Measurements from ENCODE around the gene B4GALNT3.

B4GALNT3 gene

GRCh38 chr12:508795-509194, 49.1 kb downstream of the B4GALNT3 start:
- DNase-seq (ENCODE audit: low read depth in 3 of 3) = no peak

- DNase-seq (ENCODE audit: low read depth in 3 of 3) = no peak
These were observed 49.8 kb downstream of the B4GALNT3 start for GRCh38 chr12:509500-509899.

GRCh38 chr12:510071-510825, 50.5 kb downstream of the B4GALNT3 start:
- DNase-seq (ENCODE audit: low read depth in 3 of 3) = no peak

GRCh38 chr12:512933-513332, 53.2 kb downstream of the B4GALNT3 start:
- DNase-seq (ENCODE audit: low read depth in 3 of 3) = no peak

GRCh38 chr12:513446-513845, 53.7 kb downstream of the B4GALNT3 start:
- no peak for DNase-seq (ENCODE audit: low read depth in 3 of 3)

- no peak for DNase-seq (ENCODE audit: low read depth in 3 of 3)
These were observed 57.8 kb downstream of the B4GALNT3 start for GRCh38 chr12:517538-517937.

GRCh38 chr12:520119-520518, 60.4 kb downstream of the B4GALNT3 start:
- no peak for DNase-seq (ENCODE audit: low read depth in 3 of 3)

GRCh38 chr12:522692-523378, 63.1 kb downstream of the B4GALNT3 start:
- DNase-seq (ENCODE audit: low read depth in 3 of 3) = no peak

GRCh38 chr12:524167-524951, 64.6 kb downstream of the B4GALNT3 start:
- DNase-seq (ENCODE audit: low read depth in 3 of 3) = no peak

- no peak for DNase-seq (ENCODE audit: low read depth in 3 of 3)
These were observed 66.3 kb downstream of the B4GALNT3 start for GRCh38 chr12:526089-526488.

- no peak for DNase-seq (ENCODE audit: low read depth in 3 of 3)
These were observed 67.5 kb downstream of the B4GALNT3 start for GRCh38 chr12:527241-527640.

GRCh38 chr12:527729-528128, 68.0 kb downstream of the B4GALNT3 start:
- DNase-seq (ENCODE audit: low read depth in 3 of 3) = no peak

GRCh38 chr12:530308-530707, 70.6 kb downstream of the B4GALNT3 start:
- no peak for DNase-seq (ENCODE audit: low read depth in 3 of 3)

GRCh38 chr12:530821-531220, 71.1 kb downstream of the B4GALNT3 start:
- no peak for DNase-seq (ENCODE audit: low read depth in 3 of 3)

GRCh38 chr12:531951-532585, 72.3 kb downstream of the B4GALNT3 start:
- DNase-seq (ENCODE audit: low read depth in 3 of 3) = no peak

- no peak for DNase-seq (ENCODE audit: low read depth in 3 of 3)
These were observed 73.3 kb downstream of the B4GALNT3 start for GRCh38 chr12:532908-533565.

GRCh38 chr12:533718-534117, 74.0 kb downstream of the B4GALNT3 start:
- no peak for DNase-seq (ENCODE audit: low read depth in 3 of 3)

- no peak for DNase-seq (ENCODE audit: low read depth in 3 of 3)
These were observed 74.5 kb downstream of the B4GALNT3 start for GRCh38 chr12:534216-534615.

GRCh38 chr12:535396-535795, 75.7 kb downstream of the B4GALNT3 start:
- no peak for DNase-seq (ENCODE audit: low read depth in 3 of 3)

- no peak for DNase-seq (ENCODE audit: low read depth in 3 of 3)
These were observed 77.1 kb downstream of the B4GALNT3 start for GRCh38 chr12:536751-537245.

GRCh38 chr12:537772-538171, 78.0 kb downstream of the B4GALNT3 start:
- no peak for DNase-seq (ENCODE audit: low read depth in 3 of 3)
